Right hindlimb (tissue), 1 donor: ENCODE results near the gene GPR78.

Experiments used
- DNase-seq: peaks from one replicate; pipeline ENCODE4 v3.0.0-alpha.2; 2018

GPR78 gene

DNA sequence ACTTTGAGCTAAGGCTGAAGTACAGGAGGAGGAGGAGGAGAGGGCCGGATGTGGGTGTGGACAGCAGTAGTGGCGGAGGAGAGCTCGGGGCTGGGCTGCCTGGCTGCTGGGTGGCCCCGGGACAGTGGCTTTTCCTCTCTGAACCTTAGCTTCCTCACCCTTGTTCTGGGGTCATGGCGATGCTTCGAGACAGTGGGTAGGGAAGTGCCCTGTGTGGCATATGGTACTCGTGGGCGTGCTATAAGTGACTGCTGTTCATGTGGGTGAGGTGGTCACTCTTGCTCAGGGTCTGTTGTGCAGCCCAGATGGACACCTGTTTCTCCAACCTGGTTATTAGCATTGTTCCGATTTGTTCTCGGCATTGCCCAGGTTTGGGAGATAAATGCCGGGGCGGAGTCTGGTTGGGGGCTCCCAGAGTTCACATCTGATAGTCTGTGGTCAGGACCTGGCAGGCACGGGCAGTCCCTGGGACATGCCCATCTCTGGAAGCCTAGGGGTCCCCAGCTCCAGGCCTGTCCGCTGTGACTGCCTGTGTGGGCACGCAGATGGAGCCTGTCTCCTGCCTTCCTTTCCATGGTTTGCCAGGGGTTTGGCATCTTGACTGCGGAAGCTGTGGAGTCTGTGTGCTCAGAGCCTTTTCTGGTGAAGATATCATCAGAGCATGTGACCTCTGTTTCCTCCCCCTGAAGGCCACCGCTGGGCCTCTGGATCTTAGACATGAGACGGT is 7.4 kb downstream of the GPR78 start:
- no peak for DNase-seq

- no peak for DNase-seq
Measured at GRCh38 chr4:8588196-8588470, 7.9 kb downstream of the GPR78 start.

DNA sequence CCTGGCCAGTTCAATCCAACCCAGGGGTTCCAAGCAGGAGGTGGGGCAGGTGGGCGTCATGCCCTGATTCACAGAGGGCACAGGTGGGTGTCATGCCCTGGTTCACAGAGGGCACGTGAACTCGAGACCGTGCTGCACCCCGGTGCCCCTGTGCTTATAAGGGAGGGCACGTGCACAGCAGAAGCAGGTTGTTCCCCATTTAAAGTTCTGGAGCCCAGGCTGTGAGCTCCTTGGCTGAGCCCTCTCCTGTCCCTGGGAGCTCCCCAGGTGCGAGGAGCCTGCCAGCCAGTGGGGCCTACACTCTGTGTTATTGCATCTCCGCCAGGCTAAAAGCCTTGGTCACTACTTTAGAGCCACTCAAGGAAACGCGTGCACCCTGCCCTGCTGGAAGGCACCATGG is 9.1 kb downstream of the GPR78 start:
- DNase-seq = no peak

- DNase-seq = no peak
Measured at GRCh38 chr4:8589823-8590545, 9.8 kb downstream of the GPR78 start.

DNA sequence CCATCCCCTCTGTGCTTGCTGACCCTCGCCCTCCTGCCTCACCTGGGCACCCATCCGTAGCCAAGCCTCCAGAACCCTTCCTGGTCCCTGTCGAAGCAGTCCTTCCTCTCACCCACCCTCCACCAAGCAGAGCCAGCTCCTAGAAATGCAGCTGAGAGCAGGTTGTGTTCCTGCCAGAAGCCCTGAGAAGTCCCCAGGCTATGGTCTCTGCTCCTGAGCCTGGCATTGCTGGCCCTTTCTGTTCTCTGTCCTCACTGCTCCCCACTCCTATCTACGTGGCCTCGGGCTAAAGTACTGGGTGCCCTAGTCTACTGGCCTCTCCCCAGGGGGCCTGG is 10.3 kb downstream of the GPR78 start:
- DNase-seq = no peak

- DNase-seq = no peak
Measured at GRCh38 chr4:8591114-8591513, 10.9 kb downstream of the GPR78 start.

- no peak for DNase-seq
Measured at GRCh38 chr4:8591626-8592365, 11.6 kb downstream of the GPR78 start.

DNA sequence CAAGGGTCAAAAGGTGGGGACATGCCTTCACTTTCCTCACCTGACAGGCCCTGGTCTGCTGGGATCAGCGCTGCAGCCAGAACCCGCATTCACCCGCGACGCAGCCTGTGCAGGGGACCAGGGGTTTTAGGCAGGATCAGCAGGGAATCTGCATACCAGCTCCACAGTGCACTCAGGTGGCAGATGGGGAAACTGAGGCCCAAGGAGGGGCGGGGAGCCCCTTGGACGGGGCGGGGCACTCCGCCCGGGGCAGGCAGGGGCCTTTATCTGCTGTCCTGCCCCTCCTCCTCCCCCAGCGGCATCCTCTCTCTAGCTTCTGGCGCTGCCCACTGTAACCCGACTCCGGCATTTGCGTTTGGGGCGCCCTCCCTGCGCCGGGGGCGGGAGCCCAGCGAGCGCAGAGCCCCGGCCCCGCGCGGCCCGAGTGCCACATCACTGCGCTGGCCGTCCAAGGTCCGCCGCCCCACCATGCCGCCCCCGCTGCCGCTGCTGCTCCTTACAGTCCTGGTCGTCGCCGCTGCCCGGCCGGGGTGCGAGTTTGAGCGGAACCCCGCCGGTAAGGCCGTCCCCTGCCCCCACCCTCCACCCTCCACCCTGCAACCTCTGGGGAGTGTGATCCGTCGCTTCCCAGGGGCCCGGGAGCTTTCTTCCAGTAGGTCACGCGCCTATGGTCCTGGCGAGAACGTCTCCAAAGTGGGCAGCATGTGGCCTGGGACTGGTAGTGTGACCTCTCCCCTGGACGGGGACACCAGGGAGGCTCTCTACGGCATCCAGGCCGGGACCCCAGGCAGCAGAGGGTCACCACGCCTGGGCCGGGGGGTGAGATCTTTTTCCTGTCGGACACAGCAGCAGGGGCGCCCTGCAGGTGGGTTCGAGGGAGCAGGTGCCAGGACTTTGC is 12.4 kb downstream of the GPR78 start, which contains the start of gene CPZ:
Gene CPZ, plus strand, starts transcription at position 400 of the 898 bp plus-strand sequence. Its CDS starts 69 bp downstream, at position 469.
- peak; percentile 65 for DNase-seq

DNA sequence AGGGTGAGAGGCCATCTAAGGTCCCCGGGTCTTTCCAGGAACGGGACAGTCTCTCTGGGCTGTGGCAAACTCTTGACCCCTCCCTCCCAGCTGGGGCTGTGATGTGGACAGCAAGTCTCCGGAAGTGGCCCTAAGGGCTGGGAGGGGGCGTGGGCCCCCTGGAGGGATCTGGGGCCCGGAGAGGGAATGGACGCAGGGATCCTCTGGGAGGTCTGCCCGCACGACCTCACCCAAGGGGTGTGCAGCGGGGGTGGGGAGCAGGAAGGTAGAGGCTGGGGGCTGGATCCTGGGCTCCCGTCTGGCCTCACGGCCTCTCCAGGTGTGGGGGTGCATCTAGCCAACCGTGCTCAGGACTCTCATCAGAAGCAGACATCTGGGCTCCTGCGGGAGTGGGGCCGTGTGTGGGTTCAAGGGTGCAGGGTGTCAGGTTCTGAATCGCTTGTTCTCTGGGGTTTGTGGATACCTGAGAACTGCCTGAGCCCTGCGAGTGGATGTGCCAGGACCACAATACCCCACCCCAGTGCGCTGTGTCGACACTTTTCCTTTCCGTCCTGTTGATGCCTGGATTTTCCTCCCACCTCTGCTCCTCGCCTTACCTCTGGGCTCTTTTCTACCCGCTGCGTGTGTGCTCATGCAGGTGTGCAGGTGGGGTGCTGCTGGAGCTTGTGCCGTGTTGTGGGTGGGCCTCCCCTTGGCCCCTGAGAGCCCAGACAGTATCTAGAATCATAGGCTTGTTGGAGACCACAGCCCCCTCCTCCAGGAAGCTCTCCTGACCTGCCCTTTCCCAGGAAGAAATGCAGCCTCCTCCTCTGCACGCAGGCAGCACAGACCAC is 13.3 kb downstream of the GPR78 start:
- no peak for DNase-seq

DNA sequence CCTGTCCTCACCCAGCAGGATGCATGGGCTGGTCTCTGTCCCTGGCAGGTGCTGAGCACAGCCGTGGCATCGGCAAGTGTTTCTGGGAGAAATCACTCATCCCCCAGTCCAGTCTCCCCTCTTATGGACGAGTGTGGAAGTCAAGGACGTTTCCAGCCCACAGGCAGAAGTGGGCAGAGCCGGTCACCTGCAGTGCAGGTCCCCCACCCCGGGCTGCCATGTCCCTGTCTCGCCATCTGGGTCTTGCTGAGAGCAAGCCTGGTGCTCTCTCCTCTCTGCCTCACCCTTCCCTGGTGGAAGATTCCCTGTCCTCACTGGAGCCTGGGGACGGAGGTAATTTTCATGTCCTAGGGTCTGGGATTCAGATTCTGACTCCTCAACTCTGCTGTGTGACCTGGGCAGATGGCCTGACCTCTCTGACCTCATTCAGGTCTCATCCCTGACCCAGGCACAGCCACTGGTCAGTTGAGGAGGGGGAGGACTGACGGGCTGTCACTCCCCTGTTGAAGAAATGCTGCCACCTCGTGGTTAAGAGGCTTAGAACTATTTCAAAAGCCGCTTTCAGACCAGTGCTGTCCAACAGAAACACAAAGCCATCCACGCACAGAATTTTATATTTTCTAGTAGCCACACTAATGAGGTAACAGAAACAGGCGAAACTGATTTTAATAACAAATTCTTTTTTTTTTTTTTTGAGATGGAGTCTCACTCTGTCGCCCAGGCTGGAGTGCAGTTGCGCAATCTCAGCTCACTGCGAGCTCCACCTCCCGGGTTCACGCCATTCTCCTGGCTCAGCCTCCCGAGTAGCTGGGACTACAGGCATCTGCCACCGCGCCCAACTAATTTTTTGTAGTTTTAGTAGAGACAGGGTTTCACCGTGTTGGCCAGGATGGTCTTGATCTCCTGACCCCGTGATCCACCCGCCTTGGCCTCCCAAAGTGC is 14.2 kb downstream of the GPR78 start:
- DNase-seq = peak; percentile 67

DNA sequence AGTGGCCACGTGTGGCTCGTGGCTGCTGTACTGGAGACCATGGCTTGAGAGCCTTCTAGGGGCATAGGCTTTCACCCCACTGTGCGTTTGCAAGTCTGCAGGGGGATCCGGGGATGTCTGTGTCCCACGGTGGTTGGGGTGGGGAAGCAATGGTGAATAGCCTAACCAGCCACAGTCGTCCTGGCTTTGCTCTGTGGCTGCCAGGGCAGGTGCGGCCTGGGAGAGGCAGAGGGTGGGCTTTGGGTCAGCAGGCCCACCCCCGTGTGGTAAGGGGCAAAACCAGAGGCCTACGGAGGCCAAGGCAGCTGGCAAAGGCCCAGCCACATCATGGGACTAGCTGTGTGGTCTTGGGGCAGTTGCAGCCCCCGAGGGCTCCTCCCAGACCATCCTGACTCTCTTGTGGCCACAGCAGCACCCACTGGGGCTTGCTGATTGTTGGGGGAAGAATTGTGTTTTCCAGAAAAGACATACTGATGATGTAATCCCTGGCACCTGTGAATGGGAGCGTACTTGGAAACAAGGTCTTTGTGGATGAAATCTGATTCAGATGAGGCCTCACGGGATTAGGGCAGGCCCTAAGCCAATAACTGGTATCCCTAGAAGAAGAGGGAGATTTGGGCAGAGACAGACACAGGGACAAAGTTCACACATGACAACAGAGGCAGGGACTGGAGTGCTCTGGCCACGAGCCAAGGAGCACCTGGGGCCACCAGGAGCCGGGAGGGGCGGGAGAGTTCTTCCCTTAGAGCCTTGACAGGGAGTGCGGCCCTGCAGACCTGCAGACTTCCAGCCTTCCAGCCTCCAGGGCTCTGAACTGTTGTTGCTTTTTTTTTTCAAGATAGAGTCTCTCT is 15.3 kb downstream of the GPR78 start:
- no peak for DNase-seq

GRCh38 chr4:8596891-8597290 is 16.7 kb downstream of the GPR78 start:
- DNase-seq = no peak

- DNase-seq = no peak
Measured at GRCh38 chr4:8597319-8597718, 17.1 kb downstream of the GPR78 start.

- DNase-seq = no peak
Measured at GRCh38 chr4:8597791-8598190, 17.6 kb downstream of the GPR78 start.

GRCh38 chr4:8598391-8599090 is 18.3 kb downstream of the GPR78 start:
- no peak for DNase-seq

GRCh38 chr4:8599091-8599460 is 18.9 kb downstream of the GPR78 start:
- DNase-seq = no peak

DNA sequence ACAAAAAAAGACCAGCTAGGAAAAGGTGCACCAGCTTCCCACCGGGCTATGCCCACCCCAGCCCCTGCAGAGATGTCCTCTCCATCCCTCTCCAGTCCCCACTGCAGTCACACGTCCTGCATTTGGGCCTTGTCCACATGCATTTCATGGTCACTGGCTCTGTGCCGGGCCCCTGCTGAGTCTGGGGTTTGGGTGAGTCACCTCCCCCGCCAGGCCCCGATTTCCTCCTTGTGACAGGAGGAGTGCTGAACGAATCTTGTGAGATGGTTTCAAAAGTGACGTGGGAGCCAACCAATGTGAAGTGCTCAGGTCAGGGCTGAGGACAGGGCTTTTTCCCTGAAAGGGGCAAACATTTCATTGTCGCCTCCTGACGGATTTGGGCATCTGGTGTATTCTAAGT is 19.5 kb downstream of the GPR78 start:
- no peak for DNase-seq

GRCh38 chr4:8600266-8600665 is 20.1 kb downstream of the GPR78 start:
- no peak for DNase-seq

GRCh38 chr4:8600686-8601085 is 20.5 kb downstream of the GPR78 start:
- peak; percentile 60 for DNase-seq
